GM18907 (cell line): Measurements from ENCODE around the gene GAD1.
A peak's percentile ranks its signal among the peaks of the same experiment; 100 is the strongest.

ENCODE experiments used
- ATAC-seq: cut with Tn5 transposase; IDR thresholded peaks from one replicate; pipeline ENCODE4 v1.9.1; 2021; ENCODE audit warnings: mild to moderate bottlenecking, moderate library complexity; ENCODE audit not compliant: unreplicated experiment

GAD1 gene

DNA sequence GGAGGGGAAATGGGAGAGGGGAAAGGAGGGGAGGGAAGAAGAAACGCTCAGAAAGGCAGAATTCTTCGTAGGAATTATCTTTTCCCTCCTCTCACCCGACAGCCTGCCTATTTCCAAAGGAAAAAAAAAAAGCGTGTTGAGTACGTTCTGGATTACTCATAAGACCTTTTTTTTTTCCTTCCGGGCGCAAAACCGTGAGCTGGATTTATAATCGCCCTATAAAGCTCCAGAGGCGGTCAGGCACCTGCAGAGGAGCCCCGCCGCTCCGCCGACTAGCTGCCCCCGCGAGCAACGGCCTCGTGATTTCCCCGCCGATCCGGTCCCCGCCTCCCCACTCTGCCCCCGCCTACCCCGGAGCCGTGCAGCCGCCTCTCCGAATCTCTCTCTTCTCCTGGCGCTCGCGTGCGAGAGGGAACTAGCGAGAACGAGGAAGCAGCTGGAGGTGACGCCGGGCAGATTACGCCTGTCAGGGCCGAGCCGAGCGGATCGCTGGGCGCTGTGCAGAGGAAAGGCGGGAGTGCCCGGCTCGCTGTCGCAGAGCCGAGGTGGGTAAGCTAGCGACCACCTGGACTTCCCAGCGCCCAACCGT lies at the start of gene GAD1:
TSS of gene GAD1 (plus strand) at position 384 of the 589 bp plus-strand sequence. CDS start 1,705 bp downstream, outside the sequence.
- peak; percentile 58 for ATAC-seq

DNA sequence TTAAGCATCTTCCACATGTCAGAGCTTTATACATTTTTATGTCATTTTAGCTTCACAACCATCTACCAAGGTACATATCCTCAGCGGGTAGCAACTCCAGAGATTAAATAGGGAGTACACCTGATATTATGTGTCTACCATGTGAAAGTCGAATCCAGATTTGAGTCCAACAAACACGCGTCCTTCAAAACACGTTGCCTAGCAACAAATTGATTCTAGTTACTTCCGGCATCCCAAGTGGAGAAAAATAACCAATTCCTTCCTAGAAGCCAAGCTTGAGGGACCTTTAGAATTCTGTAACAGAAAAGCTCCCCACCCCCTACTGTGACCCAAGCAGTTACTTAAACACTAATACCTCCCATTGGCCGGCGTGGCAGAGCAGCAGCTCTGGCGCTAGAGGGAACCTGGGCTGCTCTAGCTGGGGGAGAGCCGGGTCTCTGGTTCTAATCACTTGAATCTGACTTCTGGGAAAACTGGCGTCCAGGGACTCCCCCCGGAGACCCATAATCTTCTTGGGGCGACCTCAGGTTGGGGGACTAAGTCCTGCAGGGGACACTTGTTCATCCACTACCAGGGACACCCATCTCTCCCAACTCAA lies 46.6 kb upstream of the GAD1 start, which contains the start of gene ERICH2:
TSS of gene ERICH2 (plus strand) at position 371 of the 598 bp plus-strand sequence. CDS start 304 bp downstream, outside the sequence.
- ATAC-seq = peak; percentile 68

DNA sequence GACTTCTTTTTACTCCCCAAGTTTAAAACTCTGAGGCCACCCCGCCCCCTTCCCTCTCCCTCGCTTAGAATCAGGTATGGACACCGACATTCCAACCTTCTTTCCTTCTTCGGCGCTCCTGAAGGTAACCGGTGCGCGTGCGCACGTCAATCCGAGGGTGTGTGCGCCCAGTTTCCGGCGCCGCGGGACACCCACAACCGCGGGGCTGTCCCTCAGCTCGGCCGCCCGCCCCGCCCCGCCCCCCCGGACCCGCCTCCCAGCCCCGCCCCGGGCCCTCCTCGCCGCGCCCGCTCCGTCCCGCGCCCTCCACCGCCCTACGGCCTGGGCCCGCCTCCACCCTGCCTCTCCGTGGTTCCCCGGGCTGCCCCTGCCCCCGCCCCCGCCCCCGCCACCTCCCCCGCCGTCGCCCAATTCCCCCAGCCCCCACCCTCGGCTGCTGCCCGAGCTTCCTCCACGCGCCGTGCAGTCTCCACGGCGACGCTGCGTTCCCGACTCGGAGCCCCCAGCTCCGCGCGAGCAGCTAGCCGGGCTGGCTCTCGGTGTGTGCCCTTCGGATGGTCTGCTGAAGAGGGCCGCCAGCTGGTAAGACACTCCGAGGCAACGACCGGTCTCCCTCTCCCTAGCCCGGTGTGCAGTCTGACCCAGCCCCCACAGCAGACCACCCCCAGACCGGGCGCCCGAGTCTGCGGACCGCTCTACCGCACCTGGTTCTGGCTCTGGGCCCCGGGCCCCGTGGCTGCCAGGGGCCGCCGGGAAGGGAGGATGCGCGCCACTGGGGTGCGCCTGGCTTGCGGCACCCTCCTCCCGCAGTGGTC lies 45.9 kb upstream of the GAD1 start:
- peak; percentile 79 for ATAC-seq

DNA sequence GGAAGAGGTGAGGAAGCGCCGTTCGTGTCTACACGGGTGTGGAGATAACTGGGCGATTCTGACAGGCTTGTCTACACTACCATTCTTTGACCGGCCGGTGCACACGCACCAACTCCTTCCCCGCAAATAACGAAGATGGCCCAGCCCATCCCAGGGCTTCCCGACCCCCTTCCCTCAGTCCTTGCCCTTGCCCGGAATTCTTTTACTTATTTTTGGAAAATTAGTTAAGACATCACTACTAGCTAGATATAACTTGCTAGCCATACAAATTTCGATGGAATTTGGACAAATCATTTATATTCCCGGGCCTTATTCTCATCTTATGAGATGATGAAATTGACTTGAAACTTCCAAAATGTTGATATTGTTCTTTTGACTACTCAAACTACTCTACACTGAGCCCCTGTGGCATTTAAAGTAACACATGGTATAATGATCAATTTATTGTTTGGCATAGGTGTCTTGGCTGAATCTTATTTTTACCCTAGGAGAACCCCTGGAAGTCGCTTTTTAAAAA lies 45.2 kb upstream of the GAD1 start:
- no peak for ATAC-seq

DNA sequence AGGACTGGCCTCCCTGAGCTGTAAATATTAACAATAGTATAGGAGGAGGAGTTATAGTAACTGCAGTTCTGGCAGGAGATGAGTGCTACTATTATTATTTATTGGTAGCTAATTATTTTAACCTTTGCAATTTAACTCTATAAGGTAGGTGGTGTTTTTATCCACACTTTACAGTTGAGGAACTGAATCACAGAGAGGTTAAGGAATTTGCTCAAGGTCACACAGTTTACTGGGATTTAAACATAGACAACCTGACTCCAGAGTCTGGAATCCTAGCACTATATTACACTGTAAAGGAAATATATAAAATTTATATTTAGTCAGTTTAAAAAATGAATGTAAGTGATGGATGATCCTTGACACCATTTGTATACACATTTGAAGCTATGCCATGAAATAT lies 44.4 kb upstream of the GAD1 start:
- ATAC-seq = no peak

DNA sequence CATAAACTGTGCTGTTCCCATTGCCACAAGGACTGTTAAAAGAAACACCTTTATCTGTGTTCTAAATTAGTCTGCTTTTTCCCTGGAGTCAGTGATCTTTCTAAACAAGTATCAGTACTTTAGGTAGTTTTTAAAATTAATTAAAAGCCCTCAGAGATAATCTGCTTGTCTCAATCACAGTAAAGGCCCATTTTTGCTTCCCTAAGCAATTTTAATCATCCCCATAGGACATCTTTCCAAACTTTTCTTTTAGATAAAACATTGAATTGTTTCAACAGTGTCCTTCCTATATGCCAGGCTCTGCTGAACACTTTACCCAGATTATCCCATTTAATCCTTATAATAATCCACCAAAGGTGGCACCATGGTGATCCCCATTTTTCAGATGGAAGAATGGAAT lies 42.6 kb upstream of the GAD1 start:
- ATAC-seq = no peak

DNA sequence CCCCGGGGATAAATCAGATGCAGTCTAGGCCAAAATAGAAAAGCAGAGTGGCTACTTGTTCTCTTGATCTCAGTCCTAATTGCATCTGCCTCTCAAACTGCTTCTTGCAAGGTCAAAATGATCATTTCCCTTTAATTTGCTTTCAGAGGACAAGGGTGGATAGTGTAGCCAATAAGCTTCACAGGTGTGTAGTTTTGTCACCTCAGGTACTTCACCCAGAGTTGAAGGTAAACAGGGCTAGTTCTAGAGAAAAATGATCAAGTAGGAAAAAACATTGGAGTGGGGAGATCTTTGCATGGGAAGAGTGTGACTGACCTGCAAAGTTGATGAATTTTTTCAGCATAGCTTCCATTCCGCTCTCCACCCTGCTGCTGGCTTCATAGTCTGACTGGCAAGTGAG lies 37.8 kb upstream of the GAD1 start:
- ATAC-seq = no peak

DNA sequence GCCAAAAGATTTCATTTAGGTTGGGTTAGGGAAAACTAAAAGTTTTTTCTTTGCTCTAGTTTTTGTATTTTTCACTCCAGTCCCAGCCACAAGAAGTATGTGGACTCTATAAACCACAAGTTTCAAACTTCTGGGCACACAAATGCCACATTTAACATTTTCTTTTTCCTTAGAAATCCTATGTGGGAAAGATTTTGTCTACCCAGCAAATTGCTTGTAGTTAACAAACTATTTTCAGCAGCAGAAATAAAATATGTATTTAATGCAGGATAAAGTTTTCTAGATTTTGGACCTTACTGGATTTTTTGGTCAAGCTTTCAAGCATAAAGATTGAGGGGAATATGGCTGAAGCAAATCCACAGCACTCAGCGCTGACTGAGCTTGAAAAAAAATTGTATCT lies 37.4 kb upstream of the GAD1 start:
- ATAC-seq = no peak

DNA sequence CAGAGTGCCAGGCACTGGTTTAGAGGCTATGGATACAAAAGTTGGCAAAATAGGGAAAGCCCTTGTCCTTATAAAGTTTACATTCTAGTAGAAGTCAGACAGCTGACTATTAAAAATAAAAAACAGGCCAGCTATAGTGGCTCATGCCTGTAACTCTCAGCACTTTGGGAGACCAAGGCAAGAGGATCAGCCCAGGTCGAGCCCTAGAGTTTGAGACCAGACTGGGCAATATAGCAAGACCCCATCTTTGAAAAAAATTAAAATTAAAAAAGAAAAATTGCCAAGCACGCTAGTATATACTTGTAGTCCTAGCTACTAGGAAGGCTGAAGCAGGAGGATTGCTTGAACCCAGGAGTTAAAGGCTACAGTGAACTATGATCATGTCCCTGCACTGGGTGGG lies 34.0 kb upstream of the GAD1 start:
- ATAC-seq = no peak

DNA sequence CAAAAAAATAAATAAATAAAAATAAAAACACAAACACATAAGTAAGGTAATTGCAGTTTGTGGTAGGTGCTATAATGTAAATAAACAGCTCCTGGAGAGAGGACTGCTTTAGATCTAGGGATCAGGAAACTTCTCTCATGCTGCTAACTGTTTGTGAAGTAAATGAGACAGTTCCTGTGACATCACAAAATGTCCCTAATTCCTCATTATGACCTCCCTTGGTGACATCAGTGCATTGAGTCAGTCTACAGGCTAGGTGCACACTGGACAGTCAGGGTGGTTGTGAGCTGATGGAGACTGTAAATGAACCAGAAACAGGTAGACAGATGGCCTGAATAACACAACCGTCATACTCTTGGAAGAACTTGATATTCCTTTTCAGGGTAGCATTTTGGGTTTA lies 33.1 kb upstream of the GAD1 start:
- ATAC-seq = no peak

DNA sequence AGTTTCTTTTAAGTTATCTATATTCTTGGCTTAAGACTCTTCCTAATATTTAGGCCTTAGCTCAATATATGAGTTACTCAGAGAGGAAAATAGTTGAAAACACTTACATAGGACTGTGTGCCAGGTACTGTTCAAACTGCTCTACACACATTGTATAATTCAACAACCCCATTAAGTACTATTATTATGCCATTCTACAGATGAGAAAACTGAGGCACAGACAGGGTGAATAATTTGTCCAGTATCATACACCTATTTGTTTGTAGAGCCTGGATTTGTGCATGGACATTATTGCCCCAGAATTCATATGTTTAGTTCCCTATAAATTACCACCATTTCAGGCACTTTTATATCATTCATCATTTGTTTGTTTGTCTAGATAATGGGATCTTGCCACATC lies 17.7 kb upstream of the GAD1 start:
- ATAC-seq = no peak

DNA sequence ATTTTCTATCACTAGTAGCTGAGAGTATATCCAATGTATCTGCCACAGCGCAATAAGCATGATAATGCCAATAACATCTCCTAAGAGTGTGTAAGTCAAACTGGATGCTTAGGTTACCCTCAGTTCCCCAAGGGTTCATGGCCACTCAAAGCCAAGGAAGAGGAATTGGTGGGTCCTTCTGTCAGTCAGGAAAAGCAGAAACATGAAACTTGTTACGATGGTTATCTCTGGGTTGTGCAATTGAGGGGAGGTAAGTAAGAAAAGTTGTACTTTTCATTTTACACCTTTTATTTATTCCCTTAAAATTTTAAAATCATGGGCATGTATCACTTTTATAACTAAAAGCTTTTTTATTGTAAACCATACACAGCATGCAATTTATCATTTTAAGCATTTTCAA lies 10.1 kb upstream of the GAD1 start:
- ATAC-seq = no peak

DNA sequence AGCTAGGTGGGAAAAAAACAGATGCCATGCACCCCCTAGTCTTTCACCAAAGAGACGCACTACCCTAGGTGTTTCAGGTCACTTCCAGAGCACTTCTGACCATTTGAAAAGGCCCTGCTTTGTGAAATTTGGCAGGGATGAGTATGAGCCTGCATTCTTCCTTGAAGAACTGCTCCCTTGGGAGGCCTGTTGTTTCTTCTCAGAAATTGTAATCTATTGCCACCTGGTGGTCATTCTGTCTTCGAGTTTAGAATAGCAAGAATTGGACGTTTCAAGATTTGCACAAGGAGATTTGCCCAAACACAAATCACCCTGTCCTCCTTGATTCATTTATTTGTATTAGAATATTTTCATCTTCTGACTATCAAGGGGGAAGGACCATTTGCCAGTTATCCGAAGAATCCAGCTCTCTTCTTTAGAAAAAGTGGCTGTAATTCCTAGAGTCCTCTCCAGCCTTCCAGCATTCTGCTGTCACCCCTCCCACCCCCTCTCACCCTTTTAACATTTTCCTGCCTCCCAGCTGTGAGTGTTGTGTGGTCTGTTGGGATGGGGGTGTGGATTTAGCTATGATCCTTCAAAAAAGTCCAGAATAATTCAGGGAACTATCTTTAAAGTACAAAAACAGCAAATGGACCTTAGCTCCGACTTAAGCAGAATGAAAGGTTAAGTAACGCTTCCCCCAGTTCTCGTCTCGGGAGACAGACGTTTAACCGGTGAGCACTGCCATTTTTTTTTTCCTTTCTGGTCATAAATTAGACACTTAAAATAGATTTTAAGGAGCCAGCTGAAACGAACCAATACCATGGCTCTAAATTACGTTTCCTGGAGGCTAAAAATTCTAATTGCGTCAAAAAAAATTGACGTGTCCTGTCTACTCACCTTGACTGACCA lies 3.7 kb upstream of the GAD1 start:
- ATAC-seq = no peak

DNA sequence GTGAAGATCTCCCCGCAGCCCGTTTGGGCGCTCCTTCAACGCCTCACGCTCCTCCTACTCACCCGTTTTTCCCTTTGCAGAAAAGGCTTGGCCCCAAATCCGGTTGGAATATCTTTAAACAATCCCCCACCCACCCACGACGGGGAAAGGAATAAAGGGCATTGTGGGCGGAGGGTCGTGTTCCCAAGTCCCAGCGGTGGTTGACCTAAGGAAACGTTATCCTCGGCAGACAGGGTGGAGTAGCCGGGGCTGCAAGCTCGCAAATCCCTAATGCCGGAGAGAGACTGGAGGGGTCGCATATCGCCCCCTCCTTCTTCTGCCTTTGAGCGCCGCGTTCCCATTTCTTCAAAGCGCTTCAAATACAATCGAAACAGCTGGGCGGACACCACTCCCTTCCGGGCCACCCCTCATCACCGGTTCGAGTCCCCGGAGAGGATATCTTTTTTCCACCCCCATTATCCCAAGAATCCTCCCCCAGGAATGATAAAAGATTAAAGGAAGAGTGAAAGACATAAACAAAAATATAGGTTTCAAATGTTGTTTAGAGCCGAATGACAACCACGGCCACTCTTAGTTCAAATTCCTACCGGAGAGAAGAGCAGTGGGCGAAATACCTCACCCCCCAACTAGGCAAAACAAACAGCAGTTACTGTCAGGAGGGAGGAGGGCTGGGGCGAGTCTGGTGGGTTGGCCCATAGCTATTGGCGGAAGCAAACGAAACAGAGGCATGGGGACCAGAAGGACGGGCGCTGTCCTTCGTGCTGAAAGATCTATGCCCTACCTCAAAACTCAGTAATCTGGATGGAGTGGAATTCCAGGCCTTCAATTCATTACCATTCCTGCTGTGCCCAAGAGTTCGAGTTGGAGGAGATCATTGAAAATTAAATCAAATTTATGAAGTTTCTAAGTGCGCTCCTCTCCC lies 2.8 kb upstream of the GAD1 start:
- ATAC-seq = no peak

DNA sequence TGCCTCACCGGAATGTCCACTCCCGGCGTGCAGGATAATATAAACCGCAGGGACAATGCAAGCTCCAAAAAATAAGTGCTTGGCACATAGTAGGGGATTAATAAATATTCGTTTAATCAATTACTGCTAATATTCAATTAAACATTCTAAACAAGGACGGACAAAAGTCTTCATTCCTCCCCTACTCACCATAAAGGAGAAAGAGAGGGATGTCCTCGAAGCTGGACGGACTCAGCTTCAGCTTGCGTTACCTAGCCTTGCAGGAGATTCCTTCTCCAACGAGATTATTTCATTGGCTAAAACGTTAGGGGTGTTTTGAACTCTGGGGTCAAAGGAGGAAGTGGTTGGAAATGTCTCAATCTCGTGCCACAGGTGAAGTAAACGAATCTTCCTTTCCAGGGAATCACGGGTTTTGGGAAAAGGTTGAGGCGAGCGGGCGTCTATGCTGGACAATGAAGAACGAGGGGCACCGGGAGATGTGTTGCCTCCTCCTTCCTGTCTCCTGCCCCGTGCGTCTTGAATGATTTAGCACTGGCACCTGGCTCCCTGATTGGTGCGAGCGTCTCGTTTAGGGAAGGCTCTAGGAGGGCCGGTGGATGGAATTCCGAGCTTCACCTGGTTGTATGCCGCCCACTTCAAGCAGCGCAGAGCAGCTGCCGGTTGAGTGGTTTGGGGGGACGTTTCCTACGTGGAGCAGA lies 2.0 kb upstream of the GAD1 start:
- ATAC-seq = no peak

DNA sequence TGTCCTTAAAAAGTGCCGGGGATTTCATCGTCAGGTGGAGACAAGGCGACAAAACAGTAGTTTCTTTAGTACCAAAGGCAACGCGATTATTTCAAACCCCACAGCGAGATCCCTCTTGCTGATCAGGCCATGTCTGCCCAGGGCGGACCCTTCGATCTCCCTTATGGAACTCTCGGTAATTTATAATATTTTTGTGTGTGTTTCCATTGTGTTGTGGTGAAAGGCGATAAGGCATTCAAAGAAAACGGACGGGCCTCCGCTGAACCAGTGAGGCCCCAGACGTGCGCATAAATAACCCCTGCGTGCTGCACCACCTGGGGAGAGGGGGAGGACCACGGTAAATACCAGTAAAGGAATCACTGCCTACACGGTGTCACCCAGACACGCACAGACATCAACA lies 1.4 kb upstream of the GAD1 start:
- no peak for ATAC-seq

DNA sequence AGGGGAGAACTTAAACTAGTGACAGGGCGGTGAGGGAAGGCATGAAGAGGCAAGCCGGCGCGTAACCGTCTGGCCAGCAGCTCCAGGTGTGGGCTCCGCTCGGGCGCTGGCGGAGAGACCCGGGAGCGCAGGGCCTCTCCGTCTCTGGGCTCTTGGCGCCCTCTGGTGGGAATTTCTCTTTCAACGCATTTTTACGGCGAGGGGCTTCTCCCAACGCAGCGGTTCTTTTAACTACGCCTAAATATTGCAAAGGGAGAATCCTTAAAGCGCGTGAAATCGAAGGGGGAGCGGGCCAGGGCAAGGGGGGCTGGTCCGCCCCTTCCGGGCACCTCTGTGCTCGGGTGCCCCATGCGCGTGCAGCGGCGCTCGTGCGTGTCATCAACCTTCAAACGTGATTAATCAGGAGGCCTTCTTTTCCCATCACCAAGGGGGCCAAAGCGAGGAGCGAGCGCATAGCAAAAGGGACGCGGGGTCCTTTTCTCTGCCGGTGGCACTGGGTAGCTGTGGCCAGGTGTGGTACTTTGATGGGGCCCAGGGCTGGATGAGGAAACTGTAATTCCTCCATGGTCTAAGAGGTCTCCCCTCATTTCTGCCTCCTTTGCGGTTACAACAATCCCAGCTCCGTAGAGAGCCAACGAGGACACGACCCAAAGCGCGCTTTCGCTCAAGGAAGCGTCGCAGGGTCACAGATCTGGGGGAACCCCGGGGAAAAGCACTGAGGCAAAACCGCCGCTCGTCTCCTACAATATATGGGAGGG lies 762 bp upstream of the GAD1 start:
- ATAC-seq = no peak
